Neural cell (in vitro differentiated cells): ENCODE results near the gene NACC2. TPM values are rescaled to one million over a fixed set of nuclear protein-coding genes. Genes with fewer than 3 reads are reported as not detected.
"Not testable (repeated sequence)": the region's sequence is repeated elsewhere in the genome, so short reads cannot be mapped to it uniquely, and the experiment has no call there.

Experiments
- H2AFZ ChIP-seq: fragments of 200-600, 300-800 bp; sonication (generic), shearing (Covaris generic); 2 replicates; pipeline ENCODE4 v1.6.0; 2014; ENCODE audit warnings: low read depth, mild to moderate bottlenecking, antibody characterized with exemption, low read length, moderate library complexity
- H3F3A ChIP-seq: fragments of 200-600 bp; shearing (Covaris generic); 2 replicates; pipeline ENCODE4 v1.6.1; 2016; ENCODE audit warnings: mild to moderate bottlenecking, moderate library complexity, mixed read lengths, antibody characterized with exemption, low read length; ENCODE audit not compliant: insufficient read depth, poor library complexity, severe bottlenecking
- H3K27ac ChIP-seq: fragments of 200-600, 300-800 bp; sonication (generic), shearing (Covaris generic); 2 replicates; pipeline ENCODE4 v1.5.1; 2014; ENCODE audit warnings: mild to moderate bottlenecking, low read length, moderate library complexity
- H3K27me3 ChIP-seq: fragments of 300-800, 200-600 bp; sonication (generic), shearing (Covaris generic); 2 replicates; pipeline ENCODE4 v1.6.0; 2014; ENCODE audit warnings: mild to moderate bottlenecking, low read depth, low read length, moderate library complexity; ENCODE audit not compliant: insufficient read depth
- H3K36me3 ChIP-seq: fragments of 300-800, 200-600 bp; sonication (generic), shearing (Covaris generic); 2 replicates; pipeline ENCODE4 v1.5.1; 2014; ENCODE audit warnings: mild to moderate bottlenecking, antibody characterized with exemption, low read length, moderate library complexity; ENCODE audit not compliant: insufficient read depth
- H3K4me2 ChIP-seq: fragments of 300-800, 200-600 bp; sonication (generic), shearing (Covaris generic); 2 replicates; pipeline ENCODE4 v1.6.0; 2014; ENCODE audit warnings: mild to moderate bottlenecking, low read length
- H3K4me3 ChIP-seq: fragments of 300-800, 200-600 bp; sonication (generic), shearing (Covaris generic); 2 replicates; pipeline ENCODE4 v1.5.1; 2014; ENCODE audit warnings: mild to moderate bottlenecking, low read length, moderate library complexity
- H3K79me2 ChIP-seq: fragments of 200-600 bp; shearing (Covaris generic); replicated peaks from 2 replicates; pipeline ENCODE4 v1.6.0; 2014; ENCODE audit warnings: mild to moderate bottlenecking, low read length, moderate library complexity; ENCODE audit not compliant: insufficient read depth
- H3K9ac ChIP-seq: fragments of 300-800, 200-600 bp; sonication (generic), shearing (Covaris generic); 2 replicates; pipeline ENCODE4 v1.6.1; 2016; ENCODE audit warnings: mild to moderate bottlenecking, low read length, mixed read lengths
- H3K9me2 ChIP-seq: fragments of 200-600 bp; shearing (Covaris generic); 2 replicates; pipeline ENCODE4 v1.6.1; 2016; ENCODE audit warnings: mild to moderate bottlenecking, low read length, mixed read lengths; ENCODE audit not compliant: insufficient read depth
- H3K9me3 ChIP-seq: fragments of 200-600, 300-800 bp; sonication (generic), shearing (Covaris generic); 2 replicates; pipeline ENCODE4 v1.6.1; 2016; ENCODE audit warnings: mild to moderate bottlenecking, mixed run types, low read length, moderate library complexity, mixed read lengths
- H4K20me1 ChIP-seq: fragments of 200-600 bp; shearing (Covaris generic); 2 replicates; pipeline ENCODE4 v1.6.1; 2016; ENCODE audit warnings: mild to moderate bottlenecking, mixed run types; ENCODE audit not compliant: insufficient read depth
- EP300 ChIP-seq: fragments of 450-650 bp; conservative IDR thresholded peaks from 2 replicates; pipeline ENCODE4 v1.6.1; 2014; ENCODE audit warnings: antibody characterized with exemption, mild to moderate bottlenecking, moderate library complexity; ENCODE audit not compliant: poor library complexity, severe bottlenecking
- EZH2 ChIP-seq: fragments of 200-600, 300-800 bp; shearing (Covaris generic), sonication (generic); IDR thresholded peaks from 2 replicates; pipeline ENCODE4 v1.6.1; 2014; ENCODE audit warnings: antibody characterized with exemption, low read length, borderline replicate concordance, mild to moderate bottlenecking; ENCODE audit not compliant: insufficient read depth, poor library complexity, severe bottlenecking
- MXI1 ChIP-seq: fragments of 450-650 bp; conservative IDR thresholded peaks from 2 replicates; pipeline ENCODE4 v1.6.1; 2014; ENCODE audit warnings: antibody characterized with exemption, mild to moderate bottlenecking; ENCODE audit not compliant: poor library complexity, severe bottlenecking
- POLR2AphosphoS5 ChIP-seq: IDR thresholded peaks from 2 replicates; pipeline ENCODE4 v1.6.1; 2012
- RAD21 ChIP-seq: fragments of 450-650 bp; conservative IDR thresholded peaks from 2 replicates; pipeline ENCODE4 v1.6.1; 2014; ENCODE audit warnings: antibody characterized with exemption, mild to moderate bottlenecking, moderate library complexity
- SMC3 ChIP-seq: fragments of 450-650 bp; conservative IDR thresholded peaks from 2 replicates; pipeline ENCODE4 v1.6.1; 2014; ENCODE audit warnings: antibody characterized with exemption, mild to moderate bottlenecking, moderate library complexity; ENCODE audit not compliant: poor library complexity
- TAF1 ChIP-seq: IDR thresholded peaks from 2 replicates; pipeline ENCODE4 v1.6.1; 2012; ENCODE audit warnings: low read depth
- polyA plus RNA-seq: library from polyadenylated mRNA; depleted of rRNA; stranded (reverse); fragments of >200 nt; gene quantifications from 2 replicates; pipeline ENCODE4 v1.2.3, GENCODE V29; 2014
- TF ChIP-seq, protein P1 (sequence below): fragments of 450-650 bp; IDR thresholded peaks from 2 replicates; pipeline ENCODE4 v1.5.1; 2014; ENCODE audit warnings: antibody characterized with exemption, mild to moderate bottlenecking, moderate library complexity; ENCODE audit not compliant: poor library complexity, severe bottlenecking
- TF ChIP-seq, protein P2 (sequence below): IDR thresholded peaks from 2 replicates; pipeline ENCODE4 v1.6.1; 2012; ENCODE audit warnings: borderline replicate concordance

NACC2 gene
- polyA plus RNA-seq, 1 donor from 2014 or later: 1.7 TPM

DNA sequence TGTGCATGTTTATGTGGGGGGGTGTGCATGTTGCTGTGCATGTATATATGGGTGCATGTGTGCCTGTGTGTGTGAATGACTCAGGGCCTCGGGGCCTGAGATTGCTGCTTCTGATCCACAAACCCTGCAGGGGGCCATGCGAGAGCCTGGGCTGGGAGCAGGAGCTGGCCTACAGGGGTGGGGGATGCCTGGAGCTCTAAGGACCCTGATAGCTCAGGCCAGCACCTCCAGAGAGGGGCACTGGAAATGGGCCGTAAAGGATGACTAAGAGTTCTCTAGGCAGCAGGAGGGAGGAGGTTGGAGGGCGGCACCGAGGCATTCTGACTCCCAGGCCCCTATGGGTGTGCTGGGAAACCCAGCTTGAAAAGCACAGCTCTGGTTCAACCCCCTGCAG is 127.0 kb downstream of the NACC2 start (continued):
- TF ChIP-seq SMC3 (no peak), RAD21 (no peak), TAF1 (no peak)

DNA sequence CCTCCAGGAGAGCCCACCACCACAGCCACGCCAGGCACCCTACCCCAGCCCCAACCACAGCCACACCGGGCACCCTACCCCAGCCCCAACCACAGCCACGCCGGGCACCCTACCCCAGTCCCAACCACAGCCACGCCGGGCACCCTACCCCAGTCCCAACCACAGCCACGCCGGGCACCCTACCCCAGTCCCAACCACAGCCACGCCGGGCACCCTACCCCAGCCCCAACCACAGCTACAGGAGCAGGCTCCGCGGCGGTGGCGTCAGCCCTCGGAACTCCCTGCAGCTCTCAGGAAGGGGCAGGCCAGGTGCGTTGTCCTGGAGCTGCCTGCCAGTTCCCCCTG is 128.2 kb downstream of the NACC2 start:
- not testable (repeated sequence) for H3K9me3 ChIP-seq, H3K27me3 ChIP-seq, H3F3A ChIP-seq, H3K36me3 ChIP-seq, H3K9ac ChIP-seq, H3K9me2 ChIP-seq, H4K20me1 ChIP-seq, H3K4me3 ChIP-seq, H2AFZ ChIP-seq, H3K27ac ChIP-seq, H3K79me2 ChIP-seq, H3K4me2 ChIP-seq

DNA sequence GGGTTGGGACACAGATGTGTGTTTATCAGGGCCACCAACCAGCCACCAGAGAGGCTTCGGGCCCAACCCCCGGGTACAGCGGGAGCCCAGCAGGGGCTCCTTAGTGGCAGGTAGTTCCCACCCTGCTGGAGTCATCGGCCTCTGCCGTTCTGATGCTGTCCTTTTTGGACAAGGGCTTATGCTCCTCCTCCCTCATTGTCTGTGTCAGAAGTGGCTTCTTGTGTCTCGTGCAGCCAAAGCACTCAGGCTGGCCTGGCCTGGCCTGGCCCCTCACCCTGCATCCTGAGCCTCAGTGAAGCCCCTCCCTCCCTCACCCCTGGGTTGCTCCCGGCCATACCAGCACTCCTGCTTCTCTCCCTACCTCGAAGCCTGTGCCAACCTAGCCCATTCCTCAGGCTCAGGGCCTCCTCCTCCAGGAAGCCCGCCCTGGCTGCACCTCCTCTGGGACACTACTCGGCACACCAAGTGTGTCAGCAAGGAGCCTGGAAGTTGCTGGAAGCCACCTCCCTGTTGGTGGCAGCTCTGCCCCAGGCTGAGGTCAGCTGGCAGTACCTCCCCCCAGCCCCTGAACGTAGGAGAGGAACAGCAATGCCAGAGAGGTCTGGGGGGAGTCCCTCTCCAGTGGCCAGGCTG is 129.8 kb downstream of the NACC2 start:
- Histone ChIP-seq H3F3A (no peaks in the 10 kb centered on the region), H3K9me3 (no peaks in the 10 kb centered on the region), H3K9ac (no peak overlapping the region), H3K27ac (no peak overlapping the region), H3K79me2 (no peaks in the 10 kb centered on the region), H4K20me1 (no peaks in the 10 kb centered on the region), H3K9me2 (no peaks in the 10 kb centered on the region), H3K27me3 (no peaks in the 10 kb centered on the region), H2AFZ (no peak overlapping the region), H3K4me2 (no peak overlapping the region), H3K36me3 (no peaks in the 10 kb centered on the region), H3K4me3 (no peak overlapping the region)
- TF ChIP-seq, protein P1, sequence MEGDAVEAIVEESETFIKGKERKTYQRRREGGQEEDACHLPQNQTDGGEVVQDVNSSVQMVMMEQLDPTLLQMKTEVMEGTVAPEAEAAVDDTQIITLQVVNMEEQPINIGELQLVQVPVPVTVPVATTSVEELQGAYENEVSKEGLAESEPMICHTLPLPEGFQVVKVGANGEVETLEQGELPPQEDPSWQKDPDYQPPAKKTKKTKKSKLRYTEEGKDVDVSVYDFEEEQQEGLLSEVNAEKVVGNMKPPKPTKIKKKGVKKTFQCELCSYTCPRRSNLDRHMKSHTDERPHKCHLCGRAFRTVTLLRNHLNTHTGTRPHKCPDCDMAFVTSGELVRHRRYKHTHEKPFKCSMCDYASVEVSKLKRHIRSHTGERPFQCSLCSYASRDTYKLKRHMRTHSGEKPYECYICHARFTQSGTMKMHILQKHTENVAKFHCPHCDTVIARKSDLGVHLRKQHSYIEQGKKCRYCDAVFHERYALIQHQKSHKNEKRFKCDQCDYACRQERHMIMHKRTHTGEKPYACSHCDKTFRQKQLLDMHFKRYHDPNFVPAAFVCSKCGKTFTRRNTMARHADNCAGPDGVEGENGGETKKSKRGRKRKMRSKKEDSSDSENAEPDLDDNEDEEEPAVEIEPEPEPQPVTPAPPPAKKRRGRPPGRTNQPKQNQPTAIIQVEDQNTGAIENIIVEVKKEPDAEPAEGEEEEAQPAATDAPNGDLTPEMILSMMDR: no peak
- TF ChIP-seq, protein P2, sequence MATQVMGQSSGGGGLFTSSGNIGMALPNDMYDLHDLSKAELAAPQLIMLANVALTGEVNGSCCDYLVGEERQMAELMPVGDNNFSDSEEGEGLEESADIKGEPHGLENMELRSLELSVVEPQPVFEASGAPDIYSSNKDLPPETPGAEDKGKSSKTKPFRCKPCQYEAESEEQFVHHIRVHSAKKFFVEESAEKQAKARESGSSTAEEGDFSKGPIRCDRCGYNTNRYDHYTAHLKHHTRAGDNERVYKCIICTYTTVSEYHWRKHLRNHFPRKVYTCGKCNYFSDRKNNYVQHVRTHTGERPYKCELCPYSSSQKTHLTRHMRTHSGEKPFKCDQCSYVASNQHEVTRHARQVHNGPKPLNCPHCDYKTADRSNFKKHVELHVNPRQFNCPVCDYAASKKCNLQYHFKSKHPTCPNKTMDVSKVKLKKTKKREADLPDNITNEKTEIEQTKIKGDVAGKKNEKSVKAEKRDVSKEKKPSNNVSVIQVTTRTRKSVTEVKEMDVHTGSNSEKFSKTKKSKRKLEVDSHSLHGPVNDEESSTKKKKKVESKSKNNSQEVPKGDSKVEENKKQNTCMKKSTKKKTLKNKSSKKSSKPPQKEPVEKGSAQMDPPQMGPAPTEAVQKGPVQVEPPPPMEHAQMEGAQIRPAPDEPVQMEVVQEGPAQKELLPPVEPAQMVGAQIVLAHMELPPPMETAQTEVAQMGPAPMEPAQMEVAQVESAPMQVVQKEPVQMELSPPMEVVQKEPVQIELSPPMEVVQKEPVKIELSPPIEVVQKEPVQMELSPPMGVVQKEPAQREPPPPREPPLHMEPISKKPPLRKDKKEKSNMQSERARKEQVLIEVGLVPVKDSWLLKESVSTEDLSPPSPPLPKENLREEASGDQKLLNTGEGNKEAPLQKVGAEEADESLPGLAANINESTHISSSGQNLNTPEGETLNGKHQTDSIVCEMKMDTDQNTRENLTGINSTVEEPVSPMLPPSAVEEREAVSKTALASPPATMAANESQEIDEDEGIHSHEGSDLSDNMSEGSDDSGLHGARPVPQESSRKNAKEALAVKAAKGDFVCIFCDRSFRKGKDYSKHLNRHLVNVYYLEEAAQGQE: no peak
- TF ChIP-seq EP300 (no peak), SMC3 (no peak), EZH2 (no peak), RAD21 (no peak), POLR2AphosphoS5 (no peak), MXI1 (no peak), TAF1 (no peak)
